PC-3 (cell line): ENCODE measurements around the gene UGT1A8. TPM values are rescaled to one million over a fixed set of nuclear protein-coding genes. Genes with fewer than 3 reads are reported as not detected.
"Not testable (repeated sequence)": the region's sequence is repeated elsewhere in the genome, so short reads cannot be mapped to it uniquely, and the experiment has no call there.

ENCODE experiments used
- ATAC-seq: fragments of 200-7000 bp; cut with Tn5 transposase; 2 replicates; pipeline ENCODE4 v1.9.1; 2020; ENCODE audit warnings: mild to moderate bottlenecking, moderate library complexity
- BruUV-seq: library from RNA; stranded (reverse); fragments of 400-500 nt; replicated peaks from 2 replicates; lab custom pipeline; 2021; lab: Mats Ljungman, UMichigan
- CTCF ChIA-PET: fragments of 300-600 bp; sonication (Branson Sonifier 250); formaldehyde crosslinking; loops from one replicate; lab custom pipeline; 2022; ENCODE audit warnings: antibody characterized with exemption; lab: Charles Lee
- POLR2A ChIA-PET: fragments of 300-600 bp; sonication (Branson Sonifier 250); formaldehyde crosslinking; loops from one replicate; lab custom pipeline; 2022; ENCODE audit warnings: antibody characterized with exemption; ENCODE audit not compliant: unreplicated experiment; lab: Charles Lee
- DNase-seq: peaks from one replicate; pipeline ENCODE4 v3.0.0-alpha.2; 2015
- H2AFZ ChIP-seq: fragments of 300-600 bp; sonication (generic); 2 replicates; pipeline ENCODE4 v1.6.0; 2016; ENCODE audit warnings: antibody characterized with exemption, low read length
- H3F3A ChIP-seq: fragments of 300-600 bp; sonication (generic); one replicate; pipeline ENCODE4 v1.6.0; 2017; ENCODE audit warnings: antibody characterized with exemption, low read length, control low read depth, mild to moderate bottlenecking; ENCODE audit not compliant: unreplicated experiment
- H3K27ac ChIP-seq: fragments of 300-600 bp; sonication (generic); 2 replicates; pipeline ENCODE4 v1.5.1; 2016; ENCODE audit warnings: mild to moderate bottlenecking, low read length
- H3K27me3 ChIP-seq: fragments of 300-600 bp; sonication (generic); 2 replicates; pipeline ENCODE4 v1.6.1; 2016; ENCODE audit warnings: low read length, mixed read lengths
- H3K36me3 ChIP-seq: fragments of 300-600 bp; sonication (generic); 2 replicates; pipeline ENCODE4 v1.6.1; 2016; ENCODE audit warnings: low read depth, mixed run types, low read length, mixed read lengths
- H3K4me1 ChIP-seq: fragments of 300-600 bp; sonication (generic); 2 replicates; pipeline ENCODE4 v1.5.1; 2016; ENCODE audit warnings: low read length; ENCODE audit not compliant: insufficient read depth
- H3K4me2 ChIP-seq: fragments of 300-600 bp; sonication (generic); 2 replicates; pipeline ENCODE4 v1.6.0; 2016; ENCODE audit warnings: low read length
- H3K4me3 ChIP-seq: fragments of 300-600 bp; sonication (generic); 2 replicates; pipeline ENCODE4 v1.5.1; 2016; ENCODE audit warnings: mild to moderate bottlenecking, low read length, mixed read lengths
- H3K79me2 ChIP-seq: fragments of 300-600 bp; sonication (generic); 2 replicates; pipeline ENCODE4 v1.6.1; 2017; ENCODE audit warnings: low read length, mixed read lengths
- H3K9ac ChIP-seq: fragments of 300-600 bp; sonication (generic); 2 replicates; pipeline ENCODE4 v1.6.0; 2016; ENCODE audit warnings: mild to moderate bottlenecking, low read length
- H3K9me2 ChIP-seq: fragments of 300-600 bp; sonication (generic); replicated peaks from 2 replicates; pipeline ENCODE4 v1.6.1; 2016; ENCODE audit warnings: mixed run types, low read length, mixed read lengths
- H3K9me3 ChIP-seq: fragments of 300-600 bp; sonication (generic); 2 replicates; pipeline ENCODE4 v1.6.1; 2016; ENCODE audit warnings: low read length, mixed read lengths
- H4K20me1 ChIP-seq: fragments of 300-600 bp; sonication (generic); 2 replicates; pipeline ENCODE4 v1.6.1; 2016; ENCODE audit warnings: low read length, mixed read lengths
- CTCF ChIP-seq: fragments of 300-600 bp; sonication (generic); conservative IDR thresholded peaks from 2 replicates; pipeline ENCODE4 v1.5.1; 2017; ENCODE audit warnings: antibody characterized with exemption, low read depth, mild to moderate bottlenecking, low read length
- EZH2 ChIP-seq: fragments of 300-600 bp; sonication (generic); IDR thresholded peaks from one replicate; pipeline ENCODE4 v1.6.1; 2017; ENCODE audit warnings: antibody characterized with exemption, mild to moderate bottlenecking, low read length; ENCODE audit not compliant: unreplicated experiment
- EZH2phosphoT487 ChIP-seq: fragments of 300-600 bp; sonication (generic); IDR thresholded peaks from 2 replicates; pipeline ENCODE4 v1.6.1; 2018; ENCODE audit warnings: mild to moderate bottlenecking, antibody characterized with exemption, low read length, borderline replicate concordance
- intact Hi-C: fragments of 100-400 bp; cut with micrococcal nuclease; formaldehyde crosslinking; loops from 2 replicates; pipeline ENCODE4 v1.9.0; 2023
- total RNA-seq: library from RNA; depleted of rRNA; stranded (reverse); fragments of >200 nt; gene quantifications from 2 replicates; pipeline ENCODE4 v1.2.3, GENCODE V29; 2014

The UGT1A8 gene
- total RNA-seq, 1 experiment from 2014 or later, result not detected

GRCh38 chr2:233627331-233628025, 10.0 kb downstream of the UGT1A8 start:
- BruUV-seq, result no TSS peak
- no peak overlapping the region for H3K27ac ChIP-seq
- no peaks in the 10 kb centered on the region for H4K20me1 ChIP-seq
- ChIA-PET POLR2A (no interaction called here), CTCF (no interaction called here)
- no peaks in the 10 kb centered on the region for H3K9me2 ChIP-seq
- H3K36me3 ChIP-seq, result no peaks in the 10 kb centered on the region
- H3F3A ChIP-seq, result no peaks in the 10 kb centered on the region
- H3K4me2 ChIP-seq, result no peak overlapping the region
- TF ChIP-seq CTCF (no peak), EZH2 (no peak), EZH2phosphoT487 (no peak)
- DNase-seq (no peak), ATAC-seq (no peak)
- no peaks in the 10 kb centered on the region for H3K4me1 ChIP-seq
- H3K4me3 ChIP-seq, result no peak overlapping the region
- H3K9me3 ChIP-seq, result no peaks in the 10 kb centered on the region
- no peaks in the 10 kb centered on the region for H3K27me3 ChIP-seq
- H3K79me2 ChIP-seq, result no peaks in the 10 kb centered on the region
- no peak overlapping the region for H3K9ac ChIP-seq
- no peak overlapping the region for H2AFZ ChIP-seq
- intact Hi-C loops, result no loop called here

GRCh38 chr2:233636306-233636705, 18.9 kb downstream of the UGT1A8 start, which contains the start of gene UGT1A10:
TSS of gene UGT1A10 (plus strand) at chr2:233636448. CDS start at chr2:233636523, 75 bp downstream.
- H3K36me3 ChIP-seq, H3K27ac ChIP-seq, H3K4me2 ChIP-seq, H3K9me2 ChIP-seq, BruUV-seq, ATAC-seq, H3K4me3 ChIP-seq, H3K9me3 ChIP-seq, H3K9ac ChIP-seq, DNase-seq, H4K20me1 ChIP-seq, CTCF ChIA-PET, H3K79me2 ChIP-seq, H2AFZ ChIP-seq, intact Hi-C loops, POLR2A ChIA-PET, H3K27me3 ChIP-seq, H3F3A ChIP-seq, H3K4me1 ChIP-seq: not testable (repeated sequence)

- ATAC-seq, result no peak; the same call in 1 of the 2 replicates
- no TSS peak for BruUV-seq
Measured at GRCh38 chr2:233638836-233639235, 21.4 kb downstream of the UGT1A8 start.

More at GRCh38 chr2:233638836-233639235, 21.4 kb downstream of the UGT1A8 start:
- Histone ChIP-seq H4K20me1 (no peaks in the 10 kb centered on the region), H3K4me1 (no peaks in the 10 kb centered on the region), H3F3A (no peaks in the 10 kb centered on the region), H3K9ac (no peak overlapping the region), H3K79me2 (no peaks in the 10 kb centered on the region), H2AFZ (no peak overlapping the region), H3K36me3 (no peaks in the 10 kb centered on the region), H3K4me3 (no peak overlapping the region), H3K27me3 (no peaks in the 10 kb centered on the region), H3K27ac (no peak overlapping the region), H3K4me2 (no peak overlapping the region), H3K9me3 (no peaks in the 10 kb centered on the region), H3K9me2 (no peaks in the 10 kb centered on the region)
- ChIA-PET POLR2A (no interaction called here), CTCF (no interaction called here)
- intact Hi-C loops, result no loop called here
- no peak for TF ChIP-seq EZH2phosphoT487
- TF ChIP-seq EZH2, result no peak
- TF ChIP-seq CTCF, result no peak
- DNase-seq, result no peak
